ENCODE measurements around the gene TADA2A.
A peak's percentile ranks its signal among the peaks of the same experiment; 100 is the strongest.
"Not testable (repeated sequence)": the region's sequence is repeated elsewhere in the genome, so short reads cannot be mapped to it uniquely, and the experiment has no call there.

The TADA2A gene

DNA sequence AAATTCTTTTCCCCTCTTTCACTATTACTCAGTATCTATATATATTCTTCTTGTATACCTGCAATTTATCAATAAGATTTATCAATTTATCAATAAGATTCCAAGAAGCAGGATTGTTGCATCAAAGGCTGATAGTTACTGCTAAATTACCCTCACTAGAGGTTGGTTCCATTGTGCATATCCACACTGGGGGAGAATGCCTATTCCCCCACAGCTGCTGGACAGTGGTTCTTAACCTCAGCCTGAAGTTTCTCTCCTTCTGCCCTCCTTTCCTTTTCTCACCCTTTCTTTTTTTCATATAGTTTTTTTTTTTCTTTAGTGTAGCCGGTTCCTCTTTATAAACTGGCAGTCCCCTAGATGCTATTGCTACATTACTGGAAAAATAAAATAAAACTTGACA lies 24.6 kb upstream of the TADA2A start:
- H3K36me3 ChIP-seq (ENCODE audit: control insufficient read depth in 1 of 2, insufficient read depth in 2 of 2, low read length in 2 of 2) = no peaks in the 10 kb centered on the region
- H3K27me3 ChIP-seq (ENCODE audit: low read depth, low read length) = no peaks in the 10 kb centered on the region
- H3K4me3 ChIP-seq (ENCODE audit: low read depth in 1 of 2, low read length in 2 of 2) = no peak overlapping the region
- H3K4me1 ChIP-seq (ENCODE audit: control insufficient read depth in 1 of 2, insufficient read depth in 2 of 2, low read length in 2 of 2) = no peaks in the 10 kb centered on the region
- no peak overlapping the region for H3K27ac ChIP-seq (ENCODE audit: low read length)
- no peaks in the 10 kb centered on the region for H3K9me3 ChIP-seq (ENCODE audit: control insufficient read depth in 1 of 2, low read length in 2 of 2)

DNA sequence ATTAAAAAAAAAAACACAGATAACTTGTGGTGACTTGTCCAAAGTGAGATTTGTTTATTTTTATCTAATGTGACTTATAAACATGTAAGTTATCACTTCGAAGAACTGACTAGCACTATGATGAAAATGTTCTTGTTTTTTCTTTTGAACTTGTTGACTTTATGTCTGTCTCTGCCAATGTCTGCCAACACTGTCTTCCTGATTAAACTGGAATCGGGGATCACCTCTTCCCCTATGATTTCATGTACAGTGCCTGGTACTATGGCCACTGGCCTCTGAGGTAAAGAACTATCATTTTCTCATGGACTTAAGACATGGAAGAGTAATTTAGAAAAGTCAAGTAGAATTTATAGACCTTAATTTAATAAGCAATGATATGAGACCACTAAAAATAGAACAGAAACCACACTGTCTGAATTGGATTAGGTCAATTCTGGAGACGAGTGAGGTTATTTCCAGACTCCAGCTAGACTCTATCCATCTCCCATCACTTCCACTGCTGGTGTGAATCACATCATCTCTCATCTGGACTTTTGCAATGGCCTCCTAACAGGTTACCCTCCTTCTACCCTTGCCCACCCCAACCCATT lies 22.0 kb upstream of the TADA2A start:
- Histone ChIP-seq H3K4me3 (ENCODE audit: low read depth in 1 of 2, low read length in 2 of 2) (no peak overlapping the region), H3K36me3 (ENCODE audit: control insufficient read depth in 1 of 2, insufficient read depth in 2 of 2, low read length in 2 of 2) (no peaks in the 10 kb centered on the region), H3K9me3 (ENCODE audit: control insufficient read depth in 1 of 2, low read length in 2 of 2) (no peaks in the 10 kb centered on the region), H3K4me1 (ENCODE audit: control insufficient read depth in 1 of 2, insufficient read depth in 2 of 2, low read length in 2 of 2) (no peaks in the 10 kb centered on the region), H3K27me3 (ENCODE audit: low read depth, low read length) (no peaks in the 10 kb centered on the region), H3K27ac (ENCODE audit: low read length) (no peak overlapping the region)

DNA sequence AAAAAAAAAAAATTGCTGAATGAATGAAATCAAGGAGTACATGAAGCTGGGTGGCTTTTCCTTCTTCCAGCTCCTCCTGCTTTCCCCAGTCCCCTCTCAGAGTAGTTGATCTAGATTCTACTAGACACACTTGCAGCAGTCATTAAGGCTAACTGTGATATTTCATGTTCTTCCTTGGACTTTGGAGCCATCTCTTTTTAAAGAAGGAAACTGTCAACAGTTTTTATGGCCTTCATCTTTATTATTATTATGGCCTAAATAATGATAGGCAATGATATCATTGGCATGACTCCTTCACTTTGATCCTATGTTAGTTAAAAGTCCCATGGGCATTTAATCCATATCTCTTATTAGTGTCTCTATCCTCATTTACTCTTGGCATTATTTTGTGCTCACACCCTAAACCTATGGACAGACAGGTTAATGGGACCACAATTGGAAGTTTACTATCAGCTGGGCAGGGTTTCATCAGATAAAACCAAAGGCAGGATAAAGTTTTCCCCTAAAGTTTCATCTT lies 21.2 kb upstream of the TADA2A start:
- Histone ChIP-seq H3K9me3 (ENCODE audit: control insufficient read depth in 1 of 2, low read length in 2 of 2) (no peaks in the 10 kb centered on the region), H3K27me3 (ENCODE audit: low read depth, low read length) (no peaks in the 10 kb centered on the region), H3K4me3 (ENCODE audit: low read depth in 1 of 2, low read length in 2 of 2) (no peak overlapping the region), H3K36me3 (ENCODE audit: control insufficient read depth in 1 of 2, insufficient read depth in 2 of 2, low read length in 2 of 2) (no peaks in the 10 kb centered on the region), H3K4me1 (ENCODE audit: control insufficient read depth in 1 of 2, insufficient read depth in 2 of 2, low read length in 2 of 2) (no peaks in the 10 kb centered on the region), H3K27ac (ENCODE audit: low read length) (no peak overlapping the region)

DNA sequence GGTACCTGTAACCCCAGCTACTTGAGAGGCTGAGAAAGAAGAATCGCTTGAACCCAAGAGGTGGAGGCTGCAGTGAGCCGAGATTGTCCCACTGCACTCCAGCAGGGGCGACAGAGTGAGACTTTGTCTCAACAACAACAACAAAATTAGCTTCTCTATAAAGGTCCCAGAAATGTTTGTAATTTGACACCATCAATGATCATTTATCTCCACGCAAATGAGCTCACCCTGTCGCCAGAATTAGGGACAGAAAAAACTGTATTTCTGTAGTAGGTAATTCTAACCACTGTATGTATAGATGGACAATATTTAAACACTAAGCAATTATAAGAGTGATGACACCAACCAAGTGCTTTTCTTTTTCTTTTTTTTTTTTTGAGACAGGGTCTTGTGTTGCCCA lies 20.2 kb upstream of the TADA2A start:
- Histone ChIP-seq H3K4me3 (ENCODE audit: low read depth in 1 of 2, low read length in 2 of 2) (no peak overlapping the region), H3K4me1 (ENCODE audit: control insufficient read depth in 1 of 2, insufficient read depth in 2 of 2, low read length in 2 of 2) (peaks cover 0 to 3% of the 10 kb centered on the region in 2 donors), H3K9me3 (ENCODE audit: control insufficient read depth in 1 of 2, low read length in 2 of 2) (no peaks in the 10 kb centered on the region)

DNA sequence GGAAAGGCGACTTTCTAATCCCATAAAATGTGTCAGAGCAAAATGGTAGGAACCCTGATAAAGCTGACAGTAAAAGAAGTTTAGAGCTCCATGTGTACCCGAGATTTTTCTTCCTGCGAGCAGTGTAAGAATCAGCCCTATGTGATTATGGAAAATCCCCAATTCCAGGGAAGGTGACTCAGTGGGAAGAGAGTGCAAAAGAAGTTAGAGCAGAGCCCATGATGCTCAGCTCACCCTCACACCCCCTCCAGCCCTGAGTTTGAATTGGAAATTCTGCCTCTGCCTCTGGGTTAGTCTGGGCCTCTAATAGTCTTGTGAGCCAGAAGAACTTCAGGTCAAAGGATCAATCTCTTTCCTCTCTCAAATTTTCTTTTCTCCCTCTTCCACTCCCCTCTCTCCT lies 18.4 kb upstream of the TADA2A start:
- Histone ChIP-seq H3K27me3 (ENCODE audit: low read depth, low read length) (no peaks in the 10 kb centered on the region), H3K9me3 (ENCODE audit: control insufficient read depth in 1 of 2, low read length in 2 of 2) (no peaks in the 10 kb centered on the region), H3K4me1 (ENCODE audit: control insufficient read depth in 1 of 2, insufficient read depth in 2 of 2, low read length in 2 of 2) (peaks cover 0 to 6% of the 10 kb centered on the region in 2 donors), H3K4me3 (ENCODE audit: low read depth in 1 of 2, low read length in 2 of 2) (no peak overlapping the region), H3K27ac (ENCODE audit: low read length) (no peak overlapping the region), H3K36me3 (ENCODE audit: control insufficient read depth in 1 of 2, insufficient read depth in 2 of 2, low read length in 2 of 2) (no peaks in the 10 kb centered on the region)

More for the DNA sequence above, 20.2 kb upstream of the TADA2A start:
- Histone ChIP-seq H3K27ac (ENCODE audit: low read length) (no peak overlapping the region), H3K27me3 (ENCODE audit: low read depth, low read length) (no peaks in the 10 kb centered on the region), H3K36me3 (ENCODE audit: control insufficient read depth in 1 of 2, insufficient read depth in 2 of 2, low read length in 2 of 2) (no peaks in the 10 kb centered on the region)

DNA sequence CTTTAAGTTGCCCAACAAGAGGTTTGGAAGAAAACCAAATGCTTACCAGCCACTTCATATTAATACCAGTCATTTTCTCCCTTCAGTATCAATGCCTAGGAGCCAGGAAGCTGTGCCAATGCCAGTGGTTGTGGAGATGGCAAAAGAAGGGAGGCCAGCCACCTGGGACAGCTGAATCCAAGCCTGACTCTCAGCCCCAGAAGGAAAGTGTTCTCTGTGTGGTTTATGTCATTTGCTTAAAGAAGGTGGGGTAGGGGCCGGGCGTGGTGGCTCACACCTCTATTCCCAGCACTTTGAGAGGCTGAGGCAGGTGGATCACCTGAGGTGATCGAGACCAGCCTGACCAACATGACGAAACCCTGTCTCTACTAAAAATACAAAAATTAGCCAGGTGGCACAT lies 17.5 kb upstream of the TADA2A start:
- H3K9me3 ChIP-seq (ENCODE audit: control insufficient read depth in 1 of 2, low read length in 2 of 2) = no peaks in the 10 kb centered on the region
- H3K4me3 ChIP-seq (ENCODE audit: low read depth in 1 of 2, low read length in 2 of 2) = no peak overlapping the region
- no peaks in the 10 kb centered on the region for H3K36me3 ChIP-seq (ENCODE audit: control insufficient read depth in 1 of 2, insufficient read depth in 2 of 2, low read length in 2 of 2)
- peaks cover 0 to 6% of the 10 kb centered on the region in 2 donors for H3K4me1 ChIP-seq (ENCODE audit: control insufficient read depth in 1 of 2, insufficient read depth in 2 of 2, low read length in 2 of 2)
- H3K27me3 ChIP-seq (ENCODE audit: low read depth, low read length) = no peaks in the 10 kb centered on the region
- H3K27ac ChIP-seq (ENCODE audit: low read length) = no peak overlapping the region

DNA sequence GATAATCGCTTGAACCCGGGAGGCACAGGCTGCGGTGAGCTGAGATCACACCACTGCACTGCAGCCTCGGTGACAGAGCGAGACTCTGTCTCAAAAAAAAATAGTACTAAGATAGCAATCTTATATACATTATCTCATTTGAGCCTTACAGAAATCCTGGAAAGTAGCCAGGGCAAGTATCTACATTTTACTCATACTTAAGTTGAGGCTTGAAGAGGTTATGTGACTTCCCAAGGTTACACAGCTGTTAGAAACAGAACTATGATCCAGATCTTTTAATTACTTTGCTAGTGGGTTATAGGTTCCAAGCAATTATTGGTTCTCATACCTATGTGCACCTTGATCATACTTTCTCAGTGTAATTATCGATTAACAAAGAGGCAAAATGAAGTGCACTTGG lies 15.5 kb upstream of the TADA2A start:
- Histone ChIP-seq H3K4me1 (ENCODE audit: control insufficient read depth in 1 of 2, insufficient read depth in 2 of 2, low read length in 2 of 2) (peaks cover 0 to 6% of the 10 kb centered on the region in 2 donors), H3K4me3 (ENCODE audit: low read depth in 1 of 2, low read length in 2 of 2) (no peak overlapping the region), H3K27me3 (ENCODE audit: low read depth, low read length) (no peaks in the 10 kb centered on the region), H3K36me3 (ENCODE audit: control insufficient read depth in 1 of 2, insufficient read depth in 2 of 2, low read length in 2 of 2) (no peaks in the 10 kb centered on the region), H3K27ac (ENCODE audit: low read length) (no peak overlapping the region), H3K9me3 (ENCODE audit: control insufficient read depth in 1 of 2, low read length in 2 of 2) (no peaks in the 10 kb centered on the region)

DNA sequence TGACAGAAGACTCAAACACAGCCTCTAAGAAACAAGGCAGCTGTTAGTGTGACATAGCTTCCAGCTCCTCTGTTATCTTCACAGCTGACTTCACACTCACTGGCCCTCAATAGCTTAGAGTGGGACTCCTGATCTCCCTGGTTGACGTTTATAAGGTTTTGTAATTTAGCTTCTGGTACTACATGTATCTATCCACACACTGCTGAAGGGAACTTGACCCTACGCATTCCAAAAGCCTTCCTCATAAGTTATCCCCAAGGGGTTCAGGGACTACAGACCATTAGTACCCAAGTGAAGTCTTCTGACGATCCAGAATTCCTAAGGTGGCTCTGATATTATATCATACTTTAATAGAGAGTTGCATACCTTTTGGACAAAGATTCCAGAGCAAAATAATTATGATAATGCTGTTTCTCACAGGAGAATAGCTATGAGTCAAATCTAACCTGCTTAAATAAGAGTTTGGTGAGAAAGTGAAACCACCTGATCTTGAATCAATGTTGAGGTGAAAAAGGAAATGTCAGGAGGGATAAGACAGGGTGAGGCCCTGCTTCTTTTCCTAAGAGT lies 14.6 kb upstream of the TADA2A start:
- H3K36me3 ChIP-seq (ENCODE audit: control insufficient read depth in 1 of 2, insufficient read depth in 2 of 2, low read length in 2 of 2) = no peaks in the 10 kb centered on the region
- peak overlapping the region; percentile 48 for H3K27ac ChIP-seq (ENCODE audit: low read length)
- H3K9me3 ChIP-seq (ENCODE audit: control insufficient read depth in 1 of 2, low read length in 2 of 2) = no peaks in the 10 kb centered on the region
- H3K4me3 ChIP-seq (ENCODE audit: low read depth in 1 of 2, low read length in 2 of 2) = no peak overlapping the region
- peaks cover 0 to 6% of the 10 kb centered on the region in 2 donors for H3K4me1 ChIP-seq (ENCODE audit: control insufficient read depth in 1 of 2, insufficient read depth in 2 of 2, low read length in 2 of 2)
- no peaks in the 10 kb centered on the region for H3K27me3 ChIP-seq (ENCODE audit: low read depth, low read length)

DNA sequence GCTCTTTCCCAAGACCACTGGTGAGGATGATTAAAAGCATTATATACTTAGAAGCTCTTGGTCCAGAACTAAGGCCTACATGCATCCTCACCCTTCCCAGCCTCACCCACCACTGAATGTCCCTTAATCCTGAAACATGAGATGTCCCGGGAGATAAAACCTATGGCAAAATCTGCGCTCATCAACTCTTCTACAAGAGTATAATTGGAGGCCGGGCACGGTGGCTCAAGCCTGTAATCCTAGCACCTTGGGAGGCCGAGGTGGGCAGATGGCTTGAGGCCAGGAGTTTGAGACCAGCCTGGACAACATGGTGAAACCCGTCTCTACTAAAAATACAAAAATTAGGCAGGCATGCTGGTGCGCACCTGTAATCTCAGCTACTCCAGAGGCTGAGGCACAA lies 13.3 kb upstream of the TADA2A start:
- H3K9me3 ChIP-seq (ENCODE audit: control insufficient read depth in 1 of 2, low read length in 2 of 2) = no peaks in the 10 kb centered on the region
- peaks cover 0 to 6% of the 10 kb centered on the region in 2 donors for H3K4me1 ChIP-seq (ENCODE audit: control insufficient read depth in 1 of 2, insufficient read depth in 2 of 2, low read length in 2 of 2)
- H3K27me3 ChIP-seq (ENCODE audit: low read depth, low read length) = no peaks in the 10 kb centered on the region
- H3K36me3 ChIP-seq (ENCODE audit: control insufficient read depth in 1 of 2, insufficient read depth in 2 of 2, low read length in 2 of 2) = no peaks in the 10 kb centered on the region
- no peak overlapping the region for H3K27ac ChIP-seq (ENCODE audit: low read length)
- no peak overlapping the region for H3K4me3 ChIP-seq (ENCODE audit: low read depth in 1 of 2, low read length in 2 of 2)

DNA sequence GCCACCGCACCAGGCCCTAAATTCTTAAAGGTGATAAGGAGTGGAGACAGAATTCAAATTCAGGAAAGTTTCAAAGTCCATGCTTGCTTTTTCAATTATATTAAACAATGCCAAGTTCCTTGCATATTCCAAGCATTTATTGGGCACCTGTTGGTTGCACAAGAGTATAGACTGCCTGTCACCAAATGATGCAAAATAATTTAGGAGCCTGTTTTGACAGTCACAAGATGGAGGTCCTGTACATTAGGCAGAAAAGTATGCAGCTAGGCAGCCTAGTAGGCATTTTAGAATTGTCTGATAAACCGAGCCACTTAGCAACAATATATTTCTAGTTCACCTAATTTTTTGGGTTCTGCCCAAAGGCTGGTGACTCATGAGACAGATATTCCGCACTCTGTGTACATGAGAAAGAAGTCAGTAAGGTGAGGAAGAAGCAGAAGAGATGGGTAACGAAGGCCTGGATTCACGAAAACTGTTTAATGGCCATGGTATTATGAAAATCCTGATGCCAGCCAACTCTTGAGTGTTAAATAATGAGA lies 7.4 kb upstream of the TADA2A start:
- Histone ChIP-seq H3K27ac (ENCODE audit: low read length) (no peak overlapping the region), H3K4me3 (ENCODE audit: low read depth in 1 of 2, low read length in 2 of 2) (no peak overlapping the region), H3K4me1 (ENCODE audit: control insufficient read depth in 1 of 2, insufficient read depth in 2 of 2, low read length in 2 of 2) (no peaks in the 10 kb centered on the region), H3K27me3 (ENCODE audit: low read depth, low read length) (no peaks in the 10 kb centered on the region), H3K9me3 (ENCODE audit: control insufficient read depth in 1 of 2, low read length in 2 of 2) (no peaks in the 10 kb centered on the region), H3K36me3 (ENCODE audit: control insufficient read depth in 1 of 2, insufficient read depth in 2 of 2, low read length in 2 of 2) (no peaks in the 10 kb centered on the region)

DNA sequence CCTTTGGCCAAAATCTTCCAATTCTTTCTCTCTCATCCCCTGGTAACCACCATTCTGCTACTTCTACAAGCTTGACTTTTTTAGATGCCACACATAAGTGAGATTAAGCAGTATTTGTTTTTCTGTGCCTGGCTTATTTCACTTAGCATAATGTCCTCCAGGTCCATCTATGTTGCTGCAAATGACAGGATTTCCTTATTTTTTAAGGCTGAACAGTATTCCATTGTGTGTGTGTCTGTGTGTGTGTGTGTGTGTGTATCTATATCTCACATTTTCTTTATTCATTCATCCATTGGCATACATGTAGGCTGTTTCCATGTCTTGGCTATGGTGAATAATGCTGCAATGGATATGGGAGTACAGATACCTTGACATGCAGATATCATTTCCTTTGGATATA lies 6.2 kb upstream of the TADA2A start:
- H3K27ac ChIP-seq (ENCODE audit: low read length) = no peak overlapping the region
- no peak overlapping the region for H3K4me3 ChIP-seq (ENCODE audit: low read depth in 1 of 2, low read length in 2 of 2)
- H3K4me1 ChIP-seq (ENCODE audit: control insufficient read depth in 1 of 2, insufficient read depth in 2 of 2, low read length in 2 of 2) = peaks cover 0 to 7% of the 10 kb centered on the region in 2 donors

DNA sequence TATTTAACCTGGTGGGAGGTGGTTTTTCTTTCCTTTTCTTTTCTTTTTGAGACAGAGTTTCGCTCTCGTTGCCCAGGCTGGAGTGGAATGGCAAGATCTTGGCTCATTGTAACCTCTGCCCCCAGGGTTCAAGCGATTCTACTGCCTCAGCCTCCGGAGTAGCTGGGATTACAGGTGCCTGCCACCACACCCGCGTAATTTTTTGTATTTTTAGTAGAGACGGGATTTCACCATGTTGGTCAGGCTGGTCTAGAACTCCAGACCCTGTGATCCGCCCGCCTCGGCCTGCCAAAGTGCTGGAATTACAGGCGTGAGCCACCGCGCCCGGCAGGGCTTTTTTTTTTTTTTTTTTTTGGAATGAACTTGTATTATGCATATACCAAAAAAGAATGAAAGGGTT lies 1.2 kb upstream of the TADA2A start:
- not testable (repeated sequence) for H3K36me3 ChIP-seq (ENCODE audit: control insufficient read depth in 1 of 2, insufficient read depth in 2 of 2, low read length in 2 of 2); H3K9me3 ChIP-seq (ENCODE audit: control insufficient read depth in 1 of 2, low read length in 2 of 2); H3K27me3 ChIP-seq (ENCODE audit: low read depth, low read length); H3K27ac ChIP-seq (ENCODE audit: low read length)
- H3K4me1 ChIP-seq (ENCODE audit: control insufficient read depth in 1 of 2, insufficient read depth in 2 of 2, low read length in 2 of 2) = peaks cover 0 to 12% of the 10 kb centered on the region in 2 donors
- H3K4me3 ChIP-seq (ENCODE audit: low read depth in 1 of 2, low read length in 2 of 2) = peak overlapping the region; percentile 72 to 94

More for the DNA sequence above, 6.2 kb upstream of the TADA2A start:
- H3K36me3 ChIP-seq (ENCODE audit: control insufficient read depth in 1 of 2, insufficient read depth in 2 of 2, low read length in 2 of 2) = no peaks in the 10 kb centered on the region
- no peaks in the 10 kb centered on the region for H3K27me3 ChIP-seq (ENCODE audit: low read depth, low read length)
- no peaks in the 10 kb centered on the region for H3K9me3 ChIP-seq (ENCODE audit: control insufficient read depth in 1 of 2, low read length in 2 of 2)

Data from muscle layer of duodenum (tissue), 2 donors.